ENCODE data around the gene DPF3.

Gene DPF3

DNA sequence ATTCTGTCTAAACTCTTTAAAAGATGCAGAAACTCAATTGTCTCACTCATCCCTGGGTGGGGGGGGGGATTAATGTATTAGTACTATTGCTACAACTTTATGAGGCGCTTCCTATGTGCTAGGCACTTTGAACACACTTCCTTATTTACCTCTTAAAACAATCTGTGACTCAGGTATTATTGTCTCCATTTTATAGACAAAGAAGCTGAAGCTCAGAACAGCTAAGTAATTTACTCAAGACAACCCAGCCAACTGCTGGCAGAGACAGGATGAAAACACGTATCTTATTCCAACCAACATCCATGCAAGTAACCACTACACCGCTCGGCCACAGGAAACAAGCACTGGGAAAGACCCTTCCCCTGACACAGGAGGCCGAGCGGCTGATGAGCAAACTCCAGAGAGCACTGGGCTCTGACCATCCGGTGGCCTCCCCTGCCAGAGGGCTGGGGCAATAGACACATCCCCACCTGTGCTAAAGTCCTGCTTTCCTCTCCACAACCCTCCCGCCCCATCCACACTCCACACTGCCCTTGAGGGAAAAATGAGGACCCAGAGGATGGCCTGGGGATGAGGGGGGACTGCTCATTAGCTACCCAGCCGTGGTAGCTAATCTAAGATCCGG lies 244.2 kb downstream of the DPF3 start:
- TF ChIP-seq GATA2 (IDR thresholded peaks at IDR 0.05; ENCODE audit: low read depth, low read length) (no peak), GATA3 (IDR thresholded peaks at IDR 0.05; ENCODE audit: low read depth, low read length) (no peak)

DNA sequence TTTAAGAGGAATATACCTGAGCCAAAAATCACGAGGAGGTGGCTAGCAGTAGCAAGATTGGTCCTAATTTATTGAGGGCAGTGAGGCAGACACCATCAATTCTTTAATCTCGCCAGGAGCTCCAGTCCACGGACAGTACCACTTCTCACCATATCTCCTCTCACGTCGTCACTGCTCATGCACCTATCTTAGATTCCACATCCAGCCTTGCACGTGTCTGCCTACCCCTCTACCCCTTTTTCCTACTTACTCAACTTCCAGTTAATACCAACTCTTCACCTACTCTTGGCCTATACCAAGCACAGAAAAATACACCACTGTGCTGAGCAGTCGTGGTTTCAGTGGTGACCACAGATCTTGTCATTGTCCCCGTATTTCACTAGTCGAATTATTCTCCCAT lies 246.1 kb downstream of the DPF3 start:
- no peak for TF ChIP-seq GATA3 (IDR thresholded peaks at IDR 0.05; ENCODE audit: low read depth, low read length)
- TF ChIP-seq GATA2 (IDR thresholded peaks at IDR 0.05; ENCODE audit: low read depth, low read length): no peak

DNA sequence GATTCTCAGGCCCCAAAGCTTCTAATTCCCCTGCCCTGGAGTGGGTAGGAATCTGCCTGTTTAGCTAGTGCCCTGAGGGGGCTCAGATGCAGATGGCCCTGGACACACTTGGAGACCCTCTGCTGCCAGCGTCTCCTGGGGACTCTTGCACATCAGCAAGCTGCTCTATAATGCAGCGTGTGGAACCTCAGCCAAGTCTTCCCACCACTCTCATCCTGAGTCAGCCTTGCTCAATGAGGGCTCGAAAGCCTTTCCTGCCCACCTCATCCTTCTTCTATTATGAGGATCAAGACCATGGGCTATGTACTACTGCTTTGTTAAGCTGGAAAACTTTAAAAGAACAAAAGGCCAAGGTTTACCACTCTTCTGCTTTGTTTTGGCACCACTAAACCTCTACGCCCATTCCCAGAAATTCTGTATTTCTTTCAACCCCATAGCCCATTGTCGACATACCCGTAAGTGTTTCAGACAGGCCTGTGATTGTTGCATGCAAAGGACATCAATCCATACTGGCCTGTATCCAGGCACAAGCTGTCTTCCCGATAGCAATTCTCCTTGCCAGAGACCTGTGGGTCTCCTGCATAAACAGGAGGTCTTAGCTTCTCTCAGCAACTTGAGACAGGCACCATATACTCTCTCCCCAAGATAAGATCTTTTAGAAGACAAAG lies 246.9 kb downstream of the DPF3 start:
- no peak for TF ChIP-seq GATA3 (IDR thresholded peaks at IDR 0.05; ENCODE audit: low read depth, low read length)

DNA sequence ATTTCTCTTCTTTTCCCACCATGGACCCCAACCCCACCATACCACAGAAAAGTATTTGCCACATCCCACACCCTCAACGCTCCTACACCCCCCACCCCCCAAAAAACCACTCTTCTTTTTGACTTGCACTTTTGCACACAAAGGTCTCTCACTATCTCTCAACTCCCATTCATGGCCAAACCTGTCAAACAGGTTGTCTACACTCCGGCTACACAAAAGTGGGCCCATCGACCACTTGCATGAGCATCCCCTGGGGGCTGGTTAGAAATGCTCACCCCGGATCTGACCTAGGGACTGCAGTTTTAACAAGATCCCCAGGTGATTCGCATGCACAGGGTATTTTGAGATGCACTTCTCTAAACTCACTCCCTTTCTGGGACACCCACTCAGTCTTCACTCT lies 248.2 kb downstream of the DPF3 start:
- no peak for TF ChIP-seq GATA2 (IDR thresholded peaks at IDR 0.05; ENCODE audit: low read depth, low read length)
- no peak for TF ChIP-seq GATA3 (IDR thresholded peaks at IDR 0.05; ENCODE audit: low read depth, low read length)

DNA sequence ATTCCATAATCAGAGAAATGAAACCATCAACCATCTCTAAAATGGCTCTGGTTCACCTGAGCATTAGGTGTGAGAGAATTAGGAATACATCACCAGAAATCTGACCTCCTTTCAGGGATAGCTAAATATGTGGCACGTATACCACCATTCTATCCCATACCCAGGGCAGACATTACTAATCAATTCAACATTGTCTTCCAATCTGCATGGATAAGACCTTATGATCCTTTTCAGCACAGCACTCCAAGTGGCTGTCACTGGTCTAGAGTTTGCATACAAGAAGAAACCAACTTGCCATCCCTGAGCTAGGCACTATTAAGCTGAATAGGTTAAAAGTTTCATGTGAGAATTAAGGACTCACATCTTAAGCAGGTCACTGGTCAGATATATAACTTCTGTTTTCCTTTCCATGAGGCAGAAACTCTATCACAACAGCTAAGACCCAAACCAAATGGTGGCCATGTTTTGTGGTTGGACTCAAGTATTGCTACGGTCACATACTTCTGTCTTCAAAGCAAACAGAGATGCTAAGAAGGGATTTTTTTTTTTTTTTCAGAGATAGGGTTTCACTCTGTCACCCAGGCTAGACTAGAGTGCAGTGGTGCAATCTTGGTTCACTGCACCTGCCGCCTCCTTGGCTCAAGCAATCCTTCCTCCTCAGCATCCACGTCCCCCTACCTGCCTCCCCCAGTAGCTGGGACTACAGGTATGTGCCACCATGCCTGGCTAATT lies 249.0 kb downstream of the DPF3 start:
- TF ChIP-seq GATA3 (IDR thresholded peaks at IDR 0.05; ENCODE audit: low read depth, low read length): no peak
- TF ChIP-seq GATA2 (IDR thresholded peaks at IDR 0.05; ENCODE audit: low read depth, low read length): no peak

DNA sequence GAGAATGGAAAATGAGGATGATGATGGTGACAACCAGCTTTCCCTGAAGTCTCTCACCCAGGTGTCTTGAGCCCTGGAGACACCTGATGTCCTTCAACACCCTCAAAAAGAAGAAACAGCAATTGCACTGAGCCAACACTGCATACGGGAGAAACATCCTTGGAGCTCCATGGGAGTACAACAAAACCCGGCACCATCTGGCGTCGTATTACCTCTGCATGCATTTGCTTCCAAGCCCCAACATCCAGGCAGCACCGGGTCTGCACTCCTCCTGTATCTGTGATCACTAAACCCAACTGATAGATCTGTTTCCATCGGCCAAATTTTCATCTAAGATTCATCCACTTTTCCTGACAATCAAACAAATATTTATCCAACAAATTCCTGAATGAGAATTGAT lies 249.9 kb downstream of the DPF3 start:
- no peak for TF ChIP-seq GATA2 (IDR thresholded peaks at IDR 0.05; ENCODE audit: low read depth, low read length)
- TF ChIP-seq GATA3 (IDR thresholded peaks at IDR 0.05; ENCODE audit: low read depth, low read length): no peak

DNA sequence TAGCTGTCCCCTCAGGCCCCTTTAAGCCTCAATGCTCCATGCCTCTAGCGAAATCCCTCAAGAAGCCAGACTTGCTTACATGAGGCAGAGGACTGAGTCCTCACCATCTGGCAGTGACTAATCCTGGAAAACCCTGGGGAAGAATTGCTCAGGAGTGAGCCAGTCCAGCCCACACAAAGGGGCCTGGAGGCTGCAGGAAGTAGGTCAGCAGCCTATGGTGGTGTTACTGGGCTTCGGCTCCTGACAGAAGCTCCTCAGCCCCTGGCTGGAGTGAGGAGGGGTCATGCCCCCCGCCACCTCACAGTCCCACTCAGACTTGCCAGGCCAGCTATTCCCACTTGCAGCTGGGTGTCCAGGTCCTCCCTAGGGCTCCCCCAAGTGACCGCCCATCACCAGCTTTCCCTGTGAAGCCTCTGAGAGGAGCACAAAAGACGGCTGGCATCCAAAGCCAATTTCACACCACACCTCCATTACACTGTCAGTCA lies 250.5 kb downstream of the DPF3 start:
- TF ChIP-seq GATA2 (IDR thresholded peaks at IDR 0.05; ENCODE audit: low read depth, low read length) (no peak), GATA3 (IDR thresholded peaks at IDR 0.05; ENCODE audit: low read depth, low read length) (no peak)

DNA sequence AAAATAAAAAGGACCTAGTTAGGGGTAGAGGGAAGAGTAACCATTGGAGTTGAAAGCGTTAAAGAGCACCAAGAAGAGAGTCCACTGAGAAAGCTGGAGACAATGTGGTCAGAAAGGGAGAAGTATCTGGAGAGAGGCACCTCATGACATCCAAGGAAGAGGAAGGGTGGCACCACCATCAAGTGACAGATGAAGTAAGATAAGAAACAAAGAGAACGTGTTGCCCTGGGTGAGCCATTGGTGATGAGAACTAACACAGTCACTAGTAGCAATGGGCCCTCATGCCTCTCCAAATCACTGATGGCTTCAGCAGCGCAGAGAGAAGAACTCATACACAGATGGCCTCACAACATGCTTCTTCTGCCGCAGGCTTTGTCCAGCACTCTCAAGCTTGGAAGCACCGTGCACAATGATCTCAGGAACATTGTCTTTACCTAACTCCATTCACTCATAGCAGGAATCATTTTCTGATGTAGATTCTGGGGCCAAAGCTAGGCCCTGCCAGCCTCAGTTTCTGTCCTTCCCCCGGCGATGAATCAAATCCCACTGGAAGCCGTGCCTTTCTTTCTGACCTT lies 252.9 kb downstream of the DPF3 start:
- TF ChIP-seq GATA3 (IDR thresholded peaks at IDR 0.05; ENCODE audit: low read depth, low read length): no peak
- no peak for TF ChIP-seq GATA2 (IDR thresholded peaks at IDR 0.05; ENCODE audit: low read depth, low read length)

DNA sequence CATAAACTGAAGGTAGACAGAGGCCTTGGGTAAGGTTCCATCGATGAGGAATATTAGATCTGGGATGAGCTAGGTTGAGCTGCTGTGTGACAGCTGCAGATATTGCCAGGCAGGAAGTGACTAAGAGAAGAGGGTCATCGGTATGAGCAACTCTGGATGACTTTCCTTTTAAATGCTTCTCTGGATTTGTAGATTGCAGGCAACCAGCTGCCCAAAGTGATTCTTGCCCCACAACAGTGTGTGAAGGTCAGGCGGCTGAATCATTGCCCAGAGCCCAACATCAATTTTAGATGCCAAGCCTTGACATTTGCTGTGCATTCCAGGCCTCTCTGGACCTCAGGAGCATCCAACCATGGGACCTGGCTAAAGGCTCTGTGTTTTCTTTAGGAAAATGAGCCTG lies 255.9 kb downstream of the DPF3 start:
- no peak for TF ChIP-seq GATA3 (IDR thresholded peaks at IDR 0.05; ENCODE audit: low read depth, low read length)
- TF ChIP-seq GATA2 (IDR thresholded peaks at IDR 0.05; ENCODE audit: low read depth, low read length): no peak

DNA sequence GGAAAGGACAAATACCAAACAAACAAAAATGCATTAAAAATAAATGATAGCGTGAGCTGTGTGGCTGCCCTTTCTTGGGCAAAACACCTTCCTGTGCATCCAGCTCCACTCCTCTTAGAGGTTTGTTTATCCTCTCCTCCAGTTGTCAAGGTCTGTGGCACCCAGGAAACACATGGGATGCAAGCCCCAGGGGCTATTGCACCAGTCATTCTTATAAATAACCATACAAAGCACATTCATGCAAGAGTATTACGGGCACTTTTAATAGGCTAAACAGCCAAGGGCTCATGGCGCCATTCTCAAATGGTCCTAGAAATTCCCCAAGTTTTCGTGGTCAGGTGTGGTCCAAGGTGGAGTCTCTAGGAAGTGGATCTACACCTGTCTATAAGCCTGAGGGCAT lies 257.0 kb downstream of the DPF3 start:
- no peak for TF ChIP-seq GATA3 (IDR thresholded peaks at IDR 0.05; ENCODE audit: low read depth, low read length)
- no peak for TF ChIP-seq GATA2 (IDR thresholded peaks at IDR 0.05; ENCODE audit: low read depth, low read length)

DNA sequence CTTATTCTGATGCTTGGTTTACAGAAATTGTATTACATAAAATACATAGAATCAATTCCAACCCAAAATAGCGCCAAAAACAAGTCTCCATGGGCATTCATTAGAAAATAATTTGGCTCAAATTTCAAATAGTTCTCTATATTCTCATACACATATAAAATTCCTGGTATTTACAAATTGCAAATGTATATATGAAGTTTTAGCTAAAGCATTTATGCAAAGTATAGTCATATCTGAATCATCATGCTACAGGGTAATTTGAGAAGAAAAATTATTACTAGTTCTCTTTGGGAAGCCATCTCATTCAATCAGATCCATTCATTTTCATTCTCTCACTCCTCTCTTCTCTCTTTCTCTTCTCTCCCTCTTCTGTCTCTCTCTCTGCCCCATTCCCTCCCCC lies 257.8 kb downstream of the DPF3 start:
- no peak for TF ChIP-seq GATA3 (IDR thresholded peaks at IDR 0.05; ENCODE audit: low read depth, low read length)
- no peak for TF ChIP-seq GATA2 (IDR thresholded peaks at IDR 0.05; ENCODE audit: low read depth, low read length)

DNA sequence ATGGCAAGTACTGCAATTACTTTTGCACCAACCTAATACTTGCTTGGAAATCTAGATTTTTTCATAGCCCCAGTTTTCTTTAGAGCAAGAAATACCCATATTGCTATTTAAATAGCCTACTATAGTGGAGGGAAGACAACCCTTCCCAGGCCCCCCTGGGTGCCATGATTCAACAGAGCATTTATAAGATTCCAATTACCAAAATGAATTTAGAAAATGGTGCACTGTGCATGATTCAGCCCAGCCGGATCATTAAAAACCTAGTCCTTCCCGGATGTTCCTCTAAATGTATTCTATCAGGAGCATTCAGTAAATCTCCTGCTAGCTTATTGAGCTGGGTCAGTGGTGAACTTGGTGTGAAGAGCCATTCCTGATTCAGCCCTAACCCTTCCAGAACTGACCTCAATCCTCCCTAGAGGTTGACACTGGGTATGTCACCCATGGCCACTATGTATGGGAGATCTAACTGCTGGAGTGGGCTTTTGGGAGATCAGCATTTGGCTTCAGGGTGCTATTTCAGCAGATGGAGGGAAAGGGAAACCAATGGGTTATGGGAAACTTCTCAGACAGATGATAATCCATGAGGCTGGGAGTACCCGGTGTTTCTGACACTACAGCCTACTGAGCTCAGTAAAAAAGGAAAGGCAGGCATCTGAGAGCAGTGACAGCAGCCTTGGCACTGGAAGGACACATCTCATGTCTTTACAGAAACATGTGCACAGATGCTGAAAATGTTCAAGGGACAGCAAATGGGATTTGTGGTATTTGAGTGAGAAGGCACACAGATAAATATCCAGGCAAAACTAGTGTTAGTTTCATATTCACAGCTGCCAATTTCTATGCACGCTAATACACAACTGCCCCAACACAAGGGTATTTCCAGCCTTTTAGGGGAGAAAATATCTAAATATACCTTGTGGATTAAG lies 258.9 kb downstream of the DPF3 start:
- TF ChIP-seq GATA3 (IDR thresholded peaks at IDR 0.05; ENCODE audit: low read depth, low read length) (no peak), GATA2 (IDR thresholded peaks at IDR 0.05; ENCODE audit: low read depth, low read length) (no peak)

DNA sequence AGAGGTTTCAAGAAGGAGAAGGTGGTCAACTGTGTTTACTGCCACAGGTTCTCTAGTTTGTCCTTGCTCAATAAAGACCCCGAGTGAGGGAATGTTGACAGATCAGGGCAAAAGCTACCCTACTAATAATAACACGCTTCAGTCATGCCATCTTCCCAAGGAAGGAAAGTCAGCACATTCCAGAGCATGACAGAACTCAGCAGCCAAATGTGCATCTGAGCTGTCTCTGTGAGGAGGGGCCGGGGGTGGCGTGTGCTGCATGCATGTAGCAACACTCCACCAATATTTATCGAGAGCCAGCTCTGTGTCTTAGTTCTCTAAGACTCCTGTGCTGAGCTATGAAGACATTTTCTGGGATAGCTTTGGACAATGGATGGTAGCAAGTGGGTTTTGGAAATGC lies 260.4 kb downstream of the DPF3 start:
- no peak for TF ChIP-seq GATA2 (IDR thresholded peaks at IDR 0.05; ENCODE audit: low read depth, low read length)
- no peak for TF ChIP-seq GATA3 (IDR thresholded peaks at IDR 0.05; ENCODE audit: low read depth, low read length)

DNA sequence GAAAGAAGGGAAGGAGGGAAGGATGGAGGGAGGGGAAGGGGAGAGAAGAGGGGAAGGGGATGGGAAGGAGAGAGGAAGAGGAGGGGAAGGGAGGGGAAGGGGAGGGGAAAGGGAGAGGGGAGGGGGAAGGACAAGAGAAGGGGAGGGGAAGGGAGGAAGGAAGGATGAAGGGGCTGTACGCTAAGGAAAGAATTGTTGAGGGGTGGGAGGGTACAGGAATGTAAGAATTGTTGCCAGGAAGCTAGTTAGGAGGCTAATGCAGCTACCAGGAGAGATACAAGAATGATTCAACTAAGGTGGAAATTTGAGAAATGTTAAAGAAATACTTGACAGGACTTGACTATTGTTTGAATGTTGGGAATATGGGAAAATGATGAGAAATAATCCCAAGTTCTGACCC lies 261.2 kb downstream of the DPF3 start:
- no peak for TF ChIP-seq GATA2 (IDR thresholded peaks at IDR 0.05; ENCODE audit: low read depth, low read length)
- no peak for TF ChIP-seq GATA3 (IDR thresholded peaks at IDR 0.05; ENCODE audit: low read depth, low read length)
